Measurements from ENCODE around the gene CORO1C. TPM values are rescaled to one million over a fixed set of nuclear protein-coding genes. Genes with fewer than 3 reads are reported as not detected.

Gene CORO1C
- polyA plus RNA-seq, 2 of the 4 experiments (the other 2 are of a cell fraction): 166 to 245 TPM

- TF ChIP-seq FOSL2 (IDR thresholded peaks at IDR 0.05) (no peak), FOSL2 (CRISPR knock-in tag; IDR thresholded peaks at IDR 0.05) (peak; percentile 37), MYC (IDR thresholded peaks at IDR 0.05; ENCODE audit: borderline replicate concordance, low read length) (peak; percentile 63; the same call in 1 of the 2 replicates), EHF (CRISPR knock-in tag; IDR thresholded peaks at IDR 0.05) (no peak), MAX (IDR thresholded peaks at IDR 0.05) (peak; percentile 92), ESRRA (IDR thresholded peaks at IDR 0.05; ENCODE audit: borderline replicate concordance, low read length) (no peak), CHD4 (IDR thresholded peaks at IDR 0.05; ENCODE audit: borderline replicate concordance) (no peak)
Measured at GRCh38 chr12:108731105-108731865, at the start of gene CORO1C (continued).

GRCh38 chr12:108779998-108780688, 48.8 kb upstream of the CORO1C start:
- FAIRE-seq (no peak), DNase-seq (ENCODE audit: low read depth in 1 of 2, low spot score in 1 of 2) (no peak), ATAC-seq (no peak)
- Histone ChIP-seq H3K4me2 (no peak overlapping the region), H3K4me3 (no peak overlapping the region), H3K27ac (no peak overlapping the region), H3K4me1 (no peaks in the 10 kb centered on the region), H3K9me3 (no peaks in the 10 kb centered on the region)
- CTCF ChIA-PET: interaction anchor here (1.3 to 1.7 kb wide), 2 partner anchors 8 to 115 kb away, joined by 3 to 6 read pairs; no protein-coding TSS in a partner anchor
- POLR2A ChIA-PET: no interaction called here
- 89% methylated on average over 9 of the region's 9 CpGs for WGBS (ENCODE audit: missing lambda C conversion rate)
- TF ChIP-seq EP300 (IDR thresholded peaks at IDR 0.05) (no peak), RNF2 (IDR thresholded peaks at IDR 0.05; ENCODE audit: borderline replicate concordance, low read depth) (no peak), MAZ (IDR thresholded peaks at IDR 0.05; ENCODE audit: borderline replicate concordance, low read depth, low read length) (no peak), CHD4 (IDR thresholded peaks at IDR 0.05; ENCODE audit: borderline replicate concordance) (no peak), RFX5 (IDR thresholded peaks at IDR 0.05) (no peak), ZNF302 (CRISPR knock-in tag; IDR thresholded peaks at IDR 0.05) (no peak), ZC3H11A (IDR thresholded peaks at IDR 0.05) (no peak), GATA3 (IDR thresholded peaks at IDR 0.05; ENCODE audit: borderline replicate concordance) (no peak), BHLHE40 (IDR thresholded peaks at IDR 0.05; ENCODE audit: low read depth, low read length) (no peak), ZFP36 (IDR thresholded peaks at IDR 0.05; ENCODE audit: borderline replicate concordance, partially characterized antibody) (no peak), TP53 (CRISPR knock-in tag; IDR thresholded peaks at IDR 0.05) (no peak), HMGXB4 (CRISPR knock-in tag; IDR thresholded peaks at IDR 0.05; ENCODE audit: borderline replicate concordance) (no peak), POLR2A (IDR thresholded peaks at IDR 0.05; ENCODE audit: low read length) (no peak), JUN (IDR thresholded peaks at IDR 0.05) (no peak), KDM1A (IDR thresholded peaks at IDR 0.05; ENCODE audit: low read depth) (no peak), CBX2 (IDR thresholded peaks at IDR 0.05; ENCODE audit: borderline replicate concordance, low read depth) (no peak), HOXA7 (CRISPR knock-in tag; IDR thresholded peaks at IDR 0.05) (no peak), HOXB13 (CRISPR knock-in tag; IDR thresholded peaks at IDR 0.05; ENCODE audit: low read depth) (no peak)

- TF ChIP-seq HMGXB4 (CRISPR knock-in tag; IDR thresholded peaks at IDR 0.05; ENCODE audit: borderline replicate concordance) (no peak), NFE2L2 (conservative IDR thresholded peaks at IDR 0.05; ENCODE audit: low read length) (no peak), MYC (IDR thresholded peaks at IDR 0.05; ENCODE audit: borderline replicate concordance, low read length) (no peak), CEBPB (IDR thresholded peaks at IDR 0.05) (no peak)
- POLR2A ChIA-PET: no interaction called here
- CTCF ChIA-PET: interaction anchor here (1.2 to 1.3 kb wide), 2 partner anchors 13 to 88 kb away, joined by 3 read pairs; no protein-coding TSS in a partner anchor
- DNase-seq (ENCODE audit: low read depth in 1 of 2, low spot score in 1 of 2): no peak
- no peak for ATAC-seq
- WGBS (ENCODE audit: missing lambda C conversion rate): 87% methylated on average over 2 of the region's 2 CpGs
- Histone ChIP-seq H3K27ac (no peak overlapping the region), H3K4me1 (peaks cover 4% of the 10 kb centered on the region; the same call in 1 of the 3 replicates), H3K4me2 (no peak overlapping the region), H3K9me3 (no peaks in the 10 kb centered on the region), H3K4me3 (no peak overlapping the region)
- no peak for FAIRE-seq
Measured at GRCh38 chr12:108778053-108778452, 46.7 kb upstream of the CORO1C start.
